CD14-positive monocyte (primary cell): ENCODE results near the gene CREG1. TPM values are rescaled to one million over a fixed set of nuclear protein-coding genes. Genes with fewer than 3 reads are reported as not detected.

ENCODE experiments used
- DNase-seq, 3 donors: peaks; one replicate each; pipeline ENCODE4 v3.0.0-alpha.2; 2011 to 2022
- H2AFZ ChIP-seq: 2 replicates; pipeline ENCODE4 v1.6.0; 2012; ENCODE audit warnings: mild to moderate bottlenecking, low read depth, low read length, inconsistent platforms; ENCODE audit not compliant: insufficient read depth, poor library complexity, severe bottlenecking
- H3K27ac ChIP-seq, 2 donors: 1 replicate in 1 of 2; 2 replicates in 1 of 2; pipeline ENCODE4 v1.5.1; 2012 to 2013; ENCODE audit warnings: low read length in 2 of 2, control low read depth in 1 of 2, inconsistent platforms in 1 of 2, low read depth in 1 of 2, mild to moderate bottlenecking in 1 of 2
- H3K27me3 ChIP-seq, 2 donors: one replicate each; pipeline versions ENCODE4 v1.6.0 to v1.6.1; 2011 to 2013; ENCODE audit warnings: low read length in 2 of 2; ENCODE audit not compliant: control insufficient read depth in 2 of 2, insufficient read depth in 2 of 2
- H3K36me3 ChIP-seq, 2 donors: replicated peaks in 1 of 2; 1 replicate in 1 of 2; 2 replicates in 1 of 2; pipeline versions ENCODE4 v1.5.1 to v1.6.1; 2012 to 2013; ENCODE audit warnings: low read length in 2 of 2, control low read depth in 1 of 2, inconsistent platforms in 1 of 2, mild to moderate bottlenecking in 1 of 2; ENCODE audit not compliant: insufficient read depth in 2 of 2, control insufficient read depth in 1 of 2
- H3K4me1 ChIP-seq, 2 donors: 1 replicate in 1 of 2; 2 replicates in 1 of 2; pipeline versions ENCODE4 v1.5.1 to v1.6.1; 2012 to 2013; ENCODE audit warnings: low read length in 2 of 2, control low read depth in 1 of 2, inconsistent platforms in 1 of 2, mild to moderate bottlenecking in 1 of 2, moderate library complexity in 1 of 2; ENCODE audit not compliant: insufficient read depth in 2 of 2, control insufficient read depth in 1 of 2
- H3K4me2 ChIP-seq: replicated peaks from 2 replicates; pipeline ENCODE3; 2012; ENCODE audit warnings: low read length, moderate library complexity, mild to moderate bottlenecking; ENCODE audit not compliant: poor library complexity, severe bottlenecking; ENCODE audit errors: extremely low read depth
- H3K4me3 ChIP-seq, 3 experiments: fragments of 200-600 bp in 1 of 3; sonication (generic) in 1 of 3; replicated peaks in 1 of 3; 1 replicate in 2 of 3; 2 replicates in 1 of 3; pipeline ENCODE4 v1.5.1; 2011 to 2013; ENCODE audit warnings: low read length in 3 of 3, mild to moderate bottlenecking in 3 of 3, control low read depth in 2 of 3, low read depth in 2 of 3, inconsistent platforms in 1 of 3, moderate library complexity in 1 of 3
- H3K79me2 ChIP-seq: 2 replicates; pipeline ENCODE4 v1.6.0; 2012; ENCODE audit warnings: mild to moderate bottlenecking, control low read depth, inconsistent platforms, low read length, moderate library complexity; ENCODE audit not compliant: insufficient read depth
- H3K9ac ChIP-seq: 2 replicates; pipeline ENCODE4 v1.6.0; 2017; ENCODE audit warnings: low read length, mild to moderate bottlenecking; ENCODE audit not compliant: insufficient read depth, poor library complexity, severe bottlenecking
- H3K9me3 ChIP-seq, 2 donors: replicated peaks in 1 of 2; 1 replicate in 1 of 2; 2 replicates in 1 of 2; pipeline versions ENCODE4 v1.5.1 to v1.6.1; 2012 to 2013; ENCODE audit warnings: low read length in 2 of 2, control low read depth in 1 of 2; ENCODE audit not compliant: control insufficient read depth in 1 of 2, insufficient read depth in 1 of 2
- H4K20me1 ChIP-seq: 2 replicates; pipeline ENCODE4 v1.6.0; 2012; ENCODE audit warnings: mild to moderate bottlenecking, low read length, control low read depth, moderate library complexity; ENCODE audit not compliant: insufficient read depth
- H3K27ac Mint-ChIP-seq, 7 donors: one replicate each; pipeline ENCODE4 v1.8.0; 2020; ENCODE audit warnings: mild to moderate bottlenecking in 7 of 7, mixed read lengths in 7 of 7, moderate library complexity in 6 of 7, inconsistent platforms in 2 of 7
- H3K27me3 Mint-ChIP-seq, 3 donors: one replicate each; pipeline ENCODE4 v1.8.0; 2021 to 2022; ENCODE audit warnings: low read depth in 3 of 3, mild to moderate bottlenecking in 3 of 3, mixed read lengths in 3 of 3, moderate library complexity in 3 of 3, inconsistent platforms in 1 of 3
- H3K36me3 Mint-ChIP-seq, 2 donors: one replicate each; pipeline ENCODE4 v1.8.0; 2020; ENCODE audit warnings: mixed read lengths in 2 of 2, inconsistent platforms in 1 of 2, mild to moderate bottlenecking in 1 of 2
- H3K4me1 Mint-ChIP-seq: one replicate; pipeline ENCODE4 v1.8.0; 2020; ENCODE audit warnings: mild to moderate bottlenecking, mixed read lengths
- H3K4me3 Mint-ChIP-seq, 2 donors: one replicate each; pipeline ENCODE4 v1.8.0; 2020; ENCODE audit warnings: mild to moderate bottlenecking in 2 of 2, mixed read lengths in 2 of 2, moderate library complexity in 1 of 2
- H3K9me3 Mint-ChIP-seq, 7 donors: one replicate each; pipeline ENCODE4 v1.8.0; 2020 to 2022; ENCODE audit warnings: mixed read lengths in 7 of 7, mild to moderate bottlenecking in 6 of 7, moderate library complexity in 6 of 7, inconsistent platforms in 2 of 7
- CTCF ChIP-seq: fragments of 200-600 bp; IDR thresholded peaks from one replicate; pipeline ENCODE4 v1.8.0; 2022; ENCODE audit warnings: antibody characterized with exemption, mild to moderate bottlenecking
- WGBS: methylation state at CpG from one replicate; pipeline ENCODE4 v1.1.5; 2013; ENCODE audit warnings: missing lambda C conversion rate; ENCODE audit not compliant: insufficient coverage; 5-methylcytosine and 5-hydroxymethylcytosine counted together
- intact Hi-C, 2 donors: fragments of 100-400 bp; cut with micrococcal nuclease; formaldehyde crosslinking; loops; one replicate each; pipeline versions ENCODE4 v1.15.0 to v1.15.1; 2023
- polyA minus RNA-seq: library from RNA; depleted of rRNA, polyadenylated mRNA; stranded (reverse); fragments of >200 nt; gene quantifications from 2 replicates; pipeline ENCODE4 v1.2.3, GENCODE V29; 2012
- polyA plus RNA-seq, 3 donors: library from polyadenylated mRNA; depleted of rRNA in 1 of 3; unstranded in 2 of 3; stranded (reverse) in 1 of 3; fragments of 300-500 nt in 2 of 3; fragments of >200 nt in 1 of 3; fragmentation: Illumina TruSeq in 2 of 3; gene quantifications; 1 replicate in 2 of 3; 2 replicates in 1 of 3; pipeline ENCODE4 v1.2.3, GENCODE V29; 2012 to 2021
- total RNA-seq, 12 experiments: library from RNA in 1 of 12; stranded (reverse) in 1 of 12; fragments of 120-200 nt in 1 of 12; gene quantifications; one replicate each; pipeline ENCODE4 v1.2.4 and lab custom pipeline; 2013 to 2026; ENCODE audit warnings: mixed read lengths in 6 of 12, inconsistent platforms in 1 of 12

Gene CREG1
- total RNA-seq (2013) = 189 TPM
- 100 to 1,000 TPM; 150 to 309 (median 248) TPM for polyA plus RNA-seq
- polyA minus RNA-seq = 92.5 and 147 TPM in 2 replicates
- total RNA-seq (lab: John Stamatoyannopoulos, UW) = 107 to 578 (median 190) reads per million in 11 experiments

- Histone ChIP-seq H4K20me1 (peaks cover 10% of the 10 kb centered on the region), H3K4me2 (peak within 1 kb of the TSS; percentile 92), H3K36me3 (no peaks in the 10 kb centered on the region), H3K9ac (peak within 1 kb of the TSS; percentile 83), H3K79me2 (peaks cover 54% of the 10 kb centered on the region), H3K27ac (peak within 1 kb of the TSS; percentile 58 to 91), H3K27me3 (no peaks in the 10 kb centered on the region), H2AFZ (peak within 1 kb of the TSS; percentile 82), H3K9me3 (no peaks in the 10 kb centered on the region), H3K4me3 (peak within 1 kb of the TSS; percentile 87 to 95 (median 88)), H3K4me1 (peaks cover 62 to 65% of the 10 kb centered on the region in 2 donors)
- DNase-seq = peak; percentile 88 to 90 (median 89)
- H3K27ac Mint-ChIP-seq = peak within 1 kb of the TSS; percentile 93 to 100 (median 94)
- H3K36me3 Mint-ChIP-seq = no peaks in the 10 kb centered on the region
- intact Hi-C loops = loop anchor here in 1 of 2 donors (10.0 kb wide), 1 partner anchor 131 kb away; no protein-coding TSS in a partner anchor
- TF ChIP-seq CTCF = no peak
- H3K4me1 Mint-ChIP-seq = peaks cover 64% of the 10 kb centered on the region
- peaks cover 0 to 2% (median 0%) of the 10 kb centered on the region in 7 donors for H3K9me3 Mint-ChIP-seq
- H3K4me3 Mint-ChIP-seq = peak within 1 kb of the TSS; percentile 86 to 90
- WGBS = under 1% methylated on average over 88 of the region's 90 CpGs
- peaks cover 0 to 1% (median 0%) of the 10 kb centered on the region in 3 donors for H3K27me3 Mint-ChIP-seq
These were observed at the start of gene CREG1 for GRCh38 chr1:167553136-167554027. CREG1 (minus strand) TSS chr1:167553762.

GRCh38 chr1:167602840-167603239 lies 49.3 kb upstream of the CREG1 start:
- DNase-seq = no peak
- H3K4me1 Mint-ChIP-seq = peaks cover 69% of the 10 kb centered on the region
- H3K36me3 Mint-ChIP-seq = peaks cover 6 to 8% of the 10 kb centered on the region in 2 donors
- Histone ChIP-seq H3K27ac (peak overlapping the region; percentile 53 to 83), H2AFZ (no peak overlapping the region), H3K4me2 (peak overlapping the region; percentile 1), H3K9ac (no peak overlapping the region), H3K4me3 (peak overlapping the region in 1 of 3 experiments; percentile 52), H3K36me3 (no peaks in the 10 kb centered on the region), H3K4me1 (peaks cover 68 to 73% of the 10 kb centered on the region in 2 donors), H4K20me1 (peaks cover 9% of the 10 kb centered on the region), H3K9me3 (peaks cover 8 to 12% of the 10 kb centered on the region in 2 donors), H3K79me2 (peaks cover 31% of the 10 kb centered on the region), H3K27me3 (no peaks in the 10 kb centered on the region)
- H3K27ac Mint-ChIP-seq = peak overlapping the region; percentile 32 to 98 (median 95)
- peaks cover 0 to 7% (median 0%) of the 10 kb centered on the region in 3 donors for H3K27me3 Mint-ChIP-seq
- peaks cover 6 to 20% (median 13%) of the 10 kb centered on the region in 7 donors for H3K9me3 Mint-ChIP-seq
- no peak for TF ChIP-seq CTCF
- no peak overlapping the region for H3K4me3 Mint-ChIP-seq
- intact Hi-C loops = loop anchor here (5.0 kb wide), 3 partner anchors 34 to 84 kb away; no protein-coding TSS in a partner anchor
- 18% methylated on average over 4 of the region's 8 CpGs for WGBS
